NCI-H146 treated with DMSO at 0.1 percent for 48 hours (cell line): ENCODE data around the gene TSHZ2.
"Not testable (repeated sequence)": the region's sequence is repeated elsewhere in the genome, so short reads cannot be mapped to it uniquely, and the experiment has no call there.

Source experiments
- DNase-seq: peaks from one replicate; lab custom pipeline; 2025; ENCODE audit not compliant: unreplicated experiment; lab: John Stamatoyannopoulos, UW

The TSHZ2 gene

DNA sequence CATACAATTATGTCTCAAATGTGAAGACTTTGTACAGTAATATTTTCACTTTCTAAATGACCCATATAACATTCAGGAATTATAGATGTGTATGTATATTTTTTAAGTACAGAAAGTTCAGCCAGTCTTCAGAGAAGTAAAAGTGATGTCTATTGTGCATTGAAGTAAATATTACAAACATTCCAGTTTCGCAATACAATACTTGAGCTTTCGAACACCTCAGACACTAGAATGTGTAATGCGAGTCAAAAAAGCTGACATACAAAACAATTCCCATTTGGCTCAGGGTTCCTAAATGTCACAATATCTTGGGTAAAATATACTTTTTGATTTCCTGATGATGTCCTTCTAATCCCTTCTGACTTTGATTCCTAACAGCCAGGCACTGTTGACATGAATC is 520.1 kb downstream of the TSHZ2 start:
- no peak for DNase-seq

DNA sequence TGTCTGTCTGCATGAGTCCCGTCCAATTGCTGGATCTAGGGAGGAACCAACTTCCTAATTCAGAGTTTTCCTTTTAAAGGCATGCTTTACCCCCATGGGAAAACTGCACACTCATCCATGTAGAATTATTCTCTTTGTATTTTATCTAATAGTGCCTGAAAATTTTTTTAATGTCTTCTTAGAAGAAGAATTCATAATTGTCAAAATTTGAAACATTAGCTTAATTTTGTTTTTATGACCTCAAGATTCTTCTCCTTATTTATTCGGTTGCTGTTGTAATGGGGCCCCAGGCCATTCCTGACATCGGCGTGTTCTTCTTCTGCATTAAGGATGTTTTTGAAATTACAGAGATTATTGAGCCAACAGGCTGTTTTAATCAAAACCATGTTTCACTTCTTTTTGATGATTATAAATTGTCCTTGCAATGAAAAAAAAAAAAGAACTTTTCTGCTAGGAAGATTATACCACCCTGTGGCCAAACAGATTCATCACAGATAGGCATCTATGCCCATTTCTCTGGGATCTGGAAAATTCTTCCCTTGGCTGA is 521.2 kb downstream of the TSHZ2 start:
- DNase-seq = no peak

DNA sequence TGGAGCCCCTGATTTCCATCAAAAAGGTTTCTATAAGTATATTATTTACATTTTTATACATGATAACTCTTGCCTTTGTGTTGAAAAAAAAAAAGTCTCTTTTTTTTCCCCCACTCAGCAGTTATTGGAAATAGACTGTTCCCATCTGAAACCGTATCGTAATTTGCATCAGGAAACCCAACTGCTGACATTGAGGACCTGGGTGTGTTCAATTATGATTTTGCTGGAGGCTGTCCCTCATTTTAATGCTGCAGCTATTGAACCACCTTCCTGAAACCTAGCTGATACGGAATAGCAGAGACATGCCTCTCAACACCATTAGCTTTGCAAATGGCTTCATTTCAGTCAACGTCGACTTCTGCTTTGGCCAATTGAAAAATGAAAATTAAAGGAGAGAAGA is 522.6 kb downstream of the TSHZ2 start:
- no peak for DNase-seq

DNA sequence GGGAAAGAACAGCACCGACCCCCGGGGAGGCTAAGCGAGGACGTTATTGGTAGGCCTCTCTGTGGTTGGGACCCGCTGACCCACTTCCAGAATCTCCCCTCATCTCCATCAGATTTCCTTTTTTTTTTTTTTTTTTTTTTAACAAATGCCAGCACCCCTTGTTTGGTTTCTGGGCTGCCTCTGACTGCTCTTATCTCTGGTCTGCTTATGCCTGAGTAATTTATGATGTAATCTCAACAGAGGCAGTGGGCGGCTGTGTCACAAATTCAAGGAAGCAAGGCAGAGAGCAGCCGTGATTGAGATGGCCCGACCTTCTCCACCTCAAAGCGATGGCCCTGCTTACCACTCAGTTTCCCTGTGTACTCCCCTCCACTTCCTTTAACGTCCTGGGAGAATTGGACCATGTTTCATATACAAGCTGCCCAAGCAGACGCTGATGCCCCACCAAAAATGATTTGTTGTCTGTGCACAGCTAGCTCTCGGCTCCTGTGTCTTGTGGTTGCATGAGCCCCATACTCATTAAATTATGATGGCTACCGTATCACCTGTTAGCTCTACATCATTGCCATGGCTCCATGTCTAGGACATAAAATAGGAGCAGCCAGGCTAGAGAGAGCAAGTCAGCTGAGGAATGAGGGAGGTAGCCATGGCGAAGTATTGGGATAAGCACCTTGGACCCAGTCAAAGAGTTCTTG is 523.4 kb downstream of the TSHZ2 start:
- DNase-seq = no peak

DNA sequence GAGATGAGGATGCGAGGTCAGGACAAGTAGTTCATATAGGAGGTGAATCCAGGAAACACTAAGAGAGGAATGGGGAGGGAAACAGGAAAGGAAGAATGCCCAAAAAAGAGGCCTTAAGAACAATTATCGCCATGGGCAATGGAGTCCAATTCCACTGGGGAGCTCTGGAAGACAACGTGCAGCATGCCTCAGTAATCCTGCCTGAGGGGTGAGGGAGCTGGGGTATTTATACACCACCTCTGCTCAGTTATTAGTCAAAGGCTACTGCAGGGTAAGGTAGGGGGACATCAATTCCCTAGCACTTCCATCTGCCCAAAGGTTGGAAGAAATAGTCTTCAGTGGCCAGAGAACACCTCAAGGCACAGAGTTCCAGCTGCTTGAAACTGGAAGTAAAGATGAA is 525.1 kb downstream of the TSHZ2 start:
- no peak for DNase-seq

DNA sequence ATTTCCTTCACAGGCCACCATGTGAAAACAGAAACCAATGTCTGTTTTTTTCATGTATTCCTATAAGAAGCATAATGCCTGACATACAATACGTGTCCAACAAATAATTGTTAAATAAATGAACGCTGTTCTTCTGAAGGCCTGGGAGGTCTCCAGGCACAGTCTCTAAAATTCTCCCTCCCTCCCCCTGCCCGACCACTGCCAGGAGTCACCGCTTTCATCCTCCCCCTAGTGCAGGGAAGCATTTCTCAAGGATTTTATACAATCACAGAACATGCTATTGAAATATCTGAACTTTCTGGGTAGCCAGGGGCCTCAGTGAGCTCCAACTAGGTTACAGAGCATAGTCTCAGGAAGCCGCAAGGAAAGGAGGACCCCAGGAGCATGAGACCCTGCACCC is 526.2 kb downstream of the TSHZ2 start:
- DNase-seq = no peak

DNA sequence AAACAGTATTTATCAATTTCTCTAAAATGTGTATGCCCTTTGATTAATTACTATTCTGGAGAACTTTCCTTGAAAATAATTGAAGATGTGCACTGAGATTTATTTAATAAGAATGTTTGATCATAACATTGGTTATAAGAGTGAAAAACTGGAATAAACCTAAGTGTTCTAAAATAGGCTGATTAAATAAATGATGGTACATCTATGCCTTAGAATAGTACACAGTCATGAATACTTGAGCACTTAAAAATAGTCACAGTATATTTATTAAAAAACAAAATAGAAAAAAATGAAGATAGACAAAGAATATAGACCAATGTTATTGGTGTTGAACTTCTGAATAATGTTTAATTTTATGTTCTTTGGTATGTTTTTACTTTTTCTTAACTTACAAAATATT is 528.5 kb downstream of the TSHZ2 start:
- no peak for DNase-seq

DNA sequence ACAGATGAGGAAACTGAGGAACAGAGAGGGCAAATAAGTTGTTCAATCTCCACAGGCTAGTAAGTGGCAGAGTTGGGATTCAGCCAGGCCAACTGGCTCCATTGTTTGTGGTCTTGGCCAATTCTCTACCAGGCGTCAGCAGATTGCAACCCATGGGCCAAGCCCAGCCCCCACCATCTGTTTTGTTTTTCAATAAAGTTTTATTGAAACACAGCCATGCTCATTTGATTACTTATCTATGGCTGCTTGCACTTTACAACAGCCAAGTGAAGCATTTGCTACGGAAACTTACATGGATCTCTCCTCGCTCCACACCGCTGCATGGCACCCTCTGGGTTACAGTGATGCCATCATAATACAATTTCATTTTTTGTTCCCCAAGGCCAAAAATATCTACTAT is 530.7 kb downstream of the TSHZ2 start:
- DNase-seq = no peak

DNA sequence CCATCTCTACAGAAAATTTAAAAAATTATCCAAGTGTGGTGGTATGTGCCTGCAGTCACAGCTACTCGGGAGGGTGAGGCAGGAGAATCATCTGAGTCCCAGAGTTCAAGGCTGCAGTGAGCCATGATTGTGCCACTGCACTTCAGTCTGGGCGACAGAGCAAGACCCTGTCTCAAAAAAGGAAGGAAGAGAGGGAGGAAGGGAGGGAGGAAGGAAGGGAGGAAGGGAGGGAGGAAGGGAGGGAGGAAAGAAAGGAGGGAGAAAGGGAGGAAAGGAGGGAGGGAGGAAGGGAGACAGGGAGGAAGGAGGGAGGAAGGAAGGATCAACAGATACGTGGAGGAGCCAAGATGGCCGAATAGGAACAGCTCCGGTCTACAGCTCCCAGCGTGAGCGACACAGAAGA is 531.4 kb downstream of the TSHZ2 start:
- no peak for DNase-seq

DNA sequence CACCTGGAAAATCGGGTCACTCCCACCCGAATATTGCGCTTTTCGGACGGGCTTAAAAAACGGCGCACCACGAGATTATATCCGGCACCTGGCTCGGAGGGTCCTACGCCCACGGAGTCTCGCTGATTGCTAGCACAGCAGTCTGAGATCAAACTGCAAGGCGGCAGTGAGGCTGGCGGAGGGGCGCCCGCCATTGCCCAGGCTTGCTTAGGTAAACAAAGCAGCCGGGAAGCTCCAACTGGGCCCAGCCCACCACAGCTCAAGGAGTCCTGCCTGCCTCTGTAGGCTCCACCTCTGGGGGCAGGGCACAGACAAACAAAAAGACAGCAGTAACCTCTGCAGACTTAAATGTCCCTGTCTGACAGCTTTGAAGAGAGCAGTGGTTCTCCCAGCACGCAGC is 531.9 kb downstream of the TSHZ2 start:
- not testable (repeated sequence) for DNase-seq

DNA sequence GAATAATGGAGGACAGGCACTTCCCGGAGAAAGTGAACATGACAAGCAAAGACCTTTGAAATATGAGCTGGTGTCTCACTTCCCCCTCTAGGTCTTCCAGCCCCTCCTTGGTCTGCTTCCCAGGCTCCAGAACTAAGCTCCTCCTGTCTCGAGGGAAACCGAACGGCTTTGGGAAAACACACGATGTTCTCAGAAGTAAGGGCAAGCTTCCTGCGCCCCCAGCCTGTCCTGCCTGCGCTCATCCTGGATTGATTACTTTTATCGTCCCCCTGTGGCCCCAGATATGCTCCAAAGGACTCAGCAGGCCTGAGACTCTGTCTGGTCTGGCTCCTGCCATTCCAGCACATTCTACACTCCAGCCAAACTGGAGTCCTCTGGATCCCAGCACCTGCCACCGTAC is 538.1 kb downstream of the TSHZ2 start:
- DNase-seq = no peak

DNA sequence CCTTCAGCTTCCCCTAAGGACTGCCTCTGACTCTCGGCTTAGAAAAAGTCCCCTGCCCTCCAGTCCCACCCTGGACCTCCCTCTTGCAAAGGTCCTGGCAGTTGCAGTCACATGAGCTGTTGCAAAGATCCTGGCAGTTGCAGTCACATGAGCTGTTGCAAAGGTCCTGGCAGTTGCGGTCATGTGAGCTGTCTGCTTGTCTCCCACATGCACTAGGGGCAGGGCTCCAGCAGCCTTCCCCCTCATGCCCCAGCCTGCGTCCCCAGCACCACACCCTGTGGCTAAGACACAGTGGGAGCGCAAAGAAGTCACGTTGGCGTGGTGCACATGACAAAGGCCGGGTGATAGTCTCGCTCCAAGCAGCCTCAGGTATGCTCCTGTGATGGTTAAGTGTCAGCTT is 538.5 kb downstream of the TSHZ2 start:
- DNase-seq = no peak

DNA sequence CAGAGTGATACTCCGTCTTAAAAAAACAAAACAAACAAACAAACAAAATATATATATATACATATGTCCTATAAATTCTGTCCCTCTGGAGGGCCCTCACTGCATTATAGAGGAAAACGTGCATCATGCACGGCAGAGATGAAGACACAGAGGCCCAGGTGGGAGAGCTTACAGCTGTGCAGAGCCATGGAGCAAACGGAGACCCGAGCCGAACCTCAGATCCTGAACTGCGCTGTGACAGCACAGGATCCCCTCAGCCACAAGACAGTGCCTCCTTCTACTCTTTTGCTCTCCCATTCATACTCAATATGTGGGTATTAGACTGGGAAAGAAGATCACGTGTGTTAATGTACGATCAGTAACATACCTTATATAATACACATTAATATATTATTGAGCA is 539.9 kb downstream of the TSHZ2 start:
- no peak for DNase-seq

DNA sequence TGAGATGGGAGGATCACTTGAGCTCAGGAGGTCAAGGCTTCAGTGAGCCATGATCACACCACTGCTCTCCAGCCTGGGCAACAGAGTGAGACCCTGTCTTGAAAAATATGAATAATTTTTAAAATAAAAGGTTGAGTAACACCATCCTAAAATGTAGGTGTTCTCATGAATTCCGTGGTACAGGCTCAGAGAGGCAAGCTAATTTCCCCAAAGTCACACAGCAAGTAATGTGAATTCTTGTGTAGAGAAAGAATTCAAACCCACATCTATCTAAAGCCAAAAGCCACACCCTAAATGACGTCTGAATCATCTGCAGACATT is 541.0 kb downstream of the TSHZ2 start:
- DNase-seq = no peak

DNA sequence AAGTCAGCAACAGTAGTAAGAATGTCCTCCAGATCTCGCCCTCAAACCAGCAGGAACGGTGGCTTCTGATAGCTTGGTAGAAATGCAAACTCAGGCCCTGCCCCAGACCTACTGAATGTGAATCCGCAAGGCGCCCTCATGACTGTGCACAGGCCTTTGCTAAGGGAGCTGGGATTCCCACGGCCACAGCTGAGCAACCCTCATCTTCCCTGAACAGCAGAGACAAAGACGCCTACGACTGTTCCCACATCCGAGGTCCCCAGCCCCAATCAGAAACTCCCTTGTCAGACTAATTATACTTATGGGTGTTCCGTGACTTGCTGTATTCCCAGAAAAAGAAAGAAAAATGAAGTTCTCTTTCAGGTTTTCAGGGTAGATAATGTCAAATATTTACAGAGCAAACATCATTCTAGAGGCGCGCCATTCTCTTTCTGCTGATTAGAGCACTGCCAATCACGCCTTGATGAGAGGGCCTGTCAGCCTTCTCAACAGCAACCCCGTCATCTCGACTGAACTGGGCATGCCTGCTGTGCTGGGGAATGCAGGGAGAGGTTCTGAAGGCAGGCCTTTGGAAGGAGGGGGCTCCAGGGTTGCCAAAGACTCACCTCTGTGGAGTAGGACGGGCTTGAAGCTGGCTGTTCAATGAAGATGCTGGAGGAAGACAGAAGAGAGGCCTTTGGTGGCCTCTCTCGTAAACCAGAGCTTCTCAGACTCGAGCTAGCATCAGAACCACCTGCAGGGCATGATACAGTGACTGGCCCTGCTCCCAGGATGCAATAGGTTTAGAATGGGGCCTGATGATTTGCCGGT is 541.5 kb downstream of the TSHZ2 start:
- peak; percentile 59 for DNase-seq

DNA sequence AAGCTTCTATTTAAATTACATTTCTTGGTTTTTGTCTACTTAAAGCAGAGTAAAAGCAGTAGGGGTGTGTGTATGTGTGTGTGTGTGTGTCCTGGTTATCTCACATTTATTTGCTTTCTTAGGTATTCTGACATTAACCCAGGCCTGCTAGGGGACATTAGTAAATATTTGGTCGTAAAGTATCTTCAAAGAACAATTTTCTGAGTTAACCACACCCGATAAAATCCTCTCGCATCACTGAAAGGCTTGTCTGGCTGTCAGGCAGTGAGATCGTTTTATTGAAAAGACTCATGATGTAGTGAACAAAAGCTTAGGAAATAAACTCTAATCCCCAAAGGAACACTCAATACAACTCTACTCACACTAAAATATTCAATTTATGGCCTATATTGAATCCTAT is 543.6 kb downstream of the TSHZ2 start:
- DNase-seq = no peak

DNA sequence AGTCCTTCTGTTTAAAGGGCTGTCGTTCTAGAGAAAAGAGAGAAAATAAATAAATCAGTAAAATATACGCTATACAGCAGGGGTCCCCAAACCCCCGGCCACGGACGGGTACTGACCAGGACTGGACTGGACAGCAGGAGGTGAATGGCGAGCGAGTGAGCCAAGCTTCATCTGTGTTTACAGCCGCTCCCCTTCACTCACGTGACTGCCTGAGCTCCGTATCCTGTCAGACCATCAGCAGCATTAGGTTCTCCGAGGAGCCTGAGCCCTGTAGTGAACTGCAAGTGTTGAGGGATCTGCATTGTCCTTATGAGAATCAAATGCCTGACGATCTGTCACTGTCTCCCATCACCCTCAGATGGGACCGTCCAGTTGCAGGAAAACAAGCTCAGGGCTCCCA is 545.0 kb downstream of the TSHZ2 start:
- DNase-seq = no peak

DNA sequence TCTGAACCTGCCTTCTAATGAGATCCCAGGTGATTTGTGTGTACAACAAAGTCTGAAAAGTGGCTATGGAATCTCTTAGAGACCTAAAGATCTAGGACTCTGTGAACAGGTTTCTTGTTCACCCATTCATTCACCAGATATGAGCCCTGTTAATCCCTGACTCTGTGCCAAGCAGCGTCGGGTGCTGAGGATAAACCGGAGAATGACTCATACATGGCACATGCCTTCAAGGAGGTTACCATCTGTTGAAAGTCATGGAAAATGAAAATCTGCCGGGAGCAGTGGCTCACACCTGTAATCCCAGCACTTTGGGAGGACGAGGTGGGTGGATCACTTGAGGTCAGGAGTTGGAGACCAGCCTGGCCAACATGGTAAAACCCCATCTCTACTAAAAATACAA is 549.3 kb downstream of the TSHZ2 start:
- DNase-seq = not testable (repeated sequence)

DNA sequence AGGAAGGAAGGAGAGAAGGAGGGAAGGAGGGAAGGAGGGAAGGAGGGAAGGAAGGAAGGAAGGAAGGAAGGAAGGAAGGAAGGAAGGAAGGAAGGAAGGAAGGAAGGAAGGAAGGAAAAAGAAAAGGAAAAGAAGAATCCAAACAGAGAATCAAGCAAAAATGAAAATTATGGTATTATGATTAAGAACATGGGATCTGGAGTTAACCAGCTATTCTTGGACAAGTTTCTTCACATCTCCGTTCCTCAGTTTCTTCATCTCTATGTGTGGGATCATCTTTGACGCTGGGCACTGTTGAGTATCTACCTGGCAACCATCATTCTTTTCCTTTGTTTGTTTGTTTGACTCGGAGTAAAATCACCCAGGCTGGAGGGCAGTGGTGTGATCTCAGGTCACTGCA is 549.9 kb downstream of the TSHZ2 start:
- DNase-seq = no peak

DNA sequence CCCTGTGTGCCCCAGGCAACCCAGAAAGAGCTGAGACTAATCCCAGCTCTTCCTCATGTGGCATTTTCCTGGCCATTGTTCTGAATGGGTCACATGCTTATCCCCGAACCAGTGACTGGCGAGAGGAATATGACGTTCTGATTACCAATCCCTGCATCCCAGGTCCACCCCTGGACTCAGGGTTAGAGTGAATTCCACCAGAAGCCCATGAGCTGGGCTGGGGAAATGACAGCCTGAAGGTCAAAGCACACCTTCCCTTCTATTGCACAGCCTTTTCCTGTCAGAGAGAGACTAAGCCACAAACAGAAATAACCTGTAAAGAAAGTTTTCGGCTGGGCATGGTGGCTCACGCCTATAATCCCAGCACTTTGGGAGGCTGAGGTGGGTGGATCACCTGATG is 550.5 kb downstream of the TSHZ2 start:
- no peak for DNase-seq

DNA sequence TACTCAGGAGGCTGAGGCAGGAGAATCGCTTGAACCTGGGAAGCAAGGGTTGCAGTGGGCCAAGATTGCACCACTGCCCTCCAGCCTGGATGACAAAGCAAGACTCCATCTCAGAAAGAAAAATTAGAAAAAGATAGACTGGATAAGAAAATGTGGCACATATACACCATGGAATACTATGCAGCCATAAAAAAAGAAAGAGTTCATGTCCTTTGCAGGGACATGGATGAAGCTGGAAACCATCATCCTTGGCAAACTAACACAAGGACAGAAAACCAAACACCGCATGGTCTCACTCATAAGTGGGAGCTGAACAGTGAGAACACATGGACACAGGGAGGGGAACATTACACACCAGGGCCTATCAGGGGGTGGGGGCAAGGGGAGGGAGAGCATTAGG is 551.5 kb downstream of the TSHZ2 start:
- not testable (repeated sequence) for DNase-seq

DNA sequence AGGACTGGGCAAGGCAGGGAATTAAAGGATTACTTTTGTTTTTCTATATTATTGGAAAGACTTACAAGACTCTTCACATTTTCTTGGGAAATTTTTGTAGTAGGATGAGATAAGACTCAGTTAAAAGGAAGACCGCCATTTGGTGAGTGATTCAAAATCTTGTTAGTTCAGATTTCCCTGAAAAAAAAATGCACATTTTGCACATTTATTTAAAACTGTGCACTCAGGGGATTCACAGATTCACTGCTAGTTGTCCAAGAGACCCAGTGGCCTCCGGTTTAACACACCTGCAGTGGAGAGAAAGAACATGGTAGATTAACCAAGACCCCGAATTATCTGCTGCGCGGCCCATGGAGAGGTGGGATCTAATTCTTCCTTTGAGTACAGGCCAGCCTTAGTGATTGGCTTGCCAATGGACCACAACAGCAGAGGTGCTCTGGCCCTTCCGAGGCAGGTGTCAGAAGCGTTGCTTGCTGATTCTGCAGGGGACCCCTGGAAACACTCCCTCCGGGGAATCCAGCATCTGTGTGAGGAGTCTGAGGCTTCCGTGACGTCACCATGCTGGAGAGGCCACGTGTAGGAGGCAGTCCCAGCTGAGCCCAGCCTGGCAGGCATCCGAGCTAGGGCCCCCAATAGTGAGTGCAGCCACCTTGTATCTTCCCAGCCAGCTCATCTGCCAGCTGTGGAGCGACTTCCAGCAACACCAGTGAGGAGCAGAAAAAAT is 552.6 kb downstream of the TSHZ2 start:
- DNase-seq = no peak
